ENCODE data around the gene NRG4. TPM values are rescaled to one million over a fixed set of nuclear protein-coding genes. Genes with fewer than 3 reads are reported as not detected.
"Not testable (repeated sequence)": the region's sequence is repeated elsewhere in the genome, so short reads cannot be mapped to it uniquely, and the experiment has no call there.

NRG4 gene
- total RNA-seq, 6 donors from 2014 or later = 0.54 to 4.4 (median 1.7) TPM; not detected in 2

DNA sequence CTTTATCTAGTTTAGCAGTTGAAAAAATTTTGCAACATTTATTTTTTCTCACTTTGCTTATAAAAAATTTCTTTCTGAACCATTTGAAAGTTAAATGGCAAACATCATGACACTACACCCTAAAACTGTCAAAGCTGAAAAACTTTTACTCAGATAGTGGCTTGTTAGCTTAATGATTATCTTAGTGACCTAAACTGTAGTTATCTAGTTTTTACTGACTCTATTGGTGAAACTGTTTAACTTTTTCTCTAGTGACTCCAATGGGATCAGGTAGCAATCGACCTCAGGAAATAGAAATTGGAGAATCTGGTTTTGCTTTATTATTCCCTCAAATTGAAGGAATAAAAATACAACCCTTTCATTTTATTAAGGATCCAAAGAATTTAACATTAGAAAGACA is 95.2 kb downstream of the NRG4 start:
- DNase-seq = no peak

DNA sequence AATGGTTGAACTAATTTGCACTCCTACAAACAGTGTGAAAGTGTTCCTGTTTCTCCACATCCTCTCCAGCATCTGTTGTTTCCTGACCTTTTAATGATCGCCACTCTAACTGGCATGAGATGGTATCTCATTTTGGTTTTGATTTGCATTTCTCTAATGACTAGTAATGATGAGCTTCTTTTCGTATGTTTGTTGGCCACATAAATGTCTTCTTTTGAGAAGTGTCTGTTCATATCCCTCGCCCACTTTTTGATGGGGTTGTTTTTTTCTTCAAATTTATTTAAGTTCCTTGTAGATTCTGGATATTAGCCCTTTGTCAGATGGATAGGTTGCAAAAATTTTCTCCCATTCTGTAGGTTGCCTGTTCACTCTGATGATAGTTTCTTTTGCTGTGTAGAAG is 101.9 kb downstream of the NRG4 start:
- not testable (repeated sequence) for DNase-seq; H3K27ac ChIP-seq; H3K4me1 ChIP-seq; H3K9me3 ChIP-seq; H3K27me3 ChIP-seq; ATAC-seq (ENCODE audit: low FRiP score in 2 of 2); H3K4me3 ChIP-seq
- H3K36me3 ChIP-seq = peaks cover 0 to 37% (median 10%) of the 10 kb centered on the region in 4 donors
- WGBS, 2 donors = 82 to 94% methylated on average over 3 of the region's 3 CpGs

More for the DNA sequence above, 95.2 kb downstream of the NRG4 start:
- Histone ChIP-seq H3K9me3 (no peaks in the 10 kb centered on the region), H3K4me1 (peaks cover 0 to 4% (median 1%) of the 10 kb centered on the region in 4 donors), H3K27me3 (no peaks in the 10 kb centered on the region), H3K4me3 (no peak overlapping the region), H3K36me3 (peaks cover 0 to 64% (median 13%) of the 10 kb centered on the region in 4 donors), H3K27ac (no peak overlapping the region)
- ATAC-seq (ENCODE audit: low FRiP score in 2 of 2) = no peak
- TF ChIP-seq, protein P1, sequence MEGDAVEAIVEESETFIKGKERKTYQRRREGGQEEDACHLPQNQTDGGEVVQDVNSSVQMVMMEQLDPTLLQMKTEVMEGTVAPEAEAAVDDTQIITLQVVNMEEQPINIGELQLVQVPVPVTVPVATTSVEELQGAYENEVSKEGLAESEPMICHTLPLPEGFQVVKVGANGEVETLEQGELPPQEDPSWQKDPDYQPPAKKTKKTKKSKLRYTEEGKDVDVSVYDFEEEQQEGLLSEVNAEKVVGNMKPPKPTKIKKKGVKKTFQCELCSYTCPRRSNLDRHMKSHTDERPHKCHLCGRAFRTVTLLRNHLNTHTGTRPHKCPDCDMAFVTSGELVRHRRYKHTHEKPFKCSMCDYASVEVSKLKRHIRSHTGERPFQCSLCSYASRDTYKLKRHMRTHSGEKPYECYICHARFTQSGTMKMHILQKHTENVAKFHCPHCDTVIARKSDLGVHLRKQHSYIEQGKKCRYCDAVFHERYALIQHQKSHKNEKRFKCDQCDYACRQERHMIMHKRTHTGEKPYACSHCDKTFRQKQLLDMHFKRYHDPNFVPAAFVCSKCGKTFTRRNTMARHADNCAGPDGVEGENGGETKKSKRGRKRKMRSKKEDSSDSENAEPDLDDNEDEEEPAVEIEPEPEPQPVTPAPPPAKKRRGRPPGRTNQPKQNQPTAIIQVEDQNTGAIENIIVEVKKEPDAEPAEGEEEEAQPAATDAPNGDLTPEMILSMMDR (IDR thresholded peaks at IDR 0.05) = no peak
- no peak for TF ChIP-seq POLR2AphosphoS5 (IDR thresholded peaks at IDR 0.05)
- TF ChIP-seq EP300 (IDR thresholded peaks at IDR 0.05) = no peak
- TF ChIP-seq POLR2A (IDR thresholded peaks at IDR 0.05) = no peak
- WGBS, 2 donors = 90 to 100% methylated on average over 1 of the region's 1 CpG

DNA sequence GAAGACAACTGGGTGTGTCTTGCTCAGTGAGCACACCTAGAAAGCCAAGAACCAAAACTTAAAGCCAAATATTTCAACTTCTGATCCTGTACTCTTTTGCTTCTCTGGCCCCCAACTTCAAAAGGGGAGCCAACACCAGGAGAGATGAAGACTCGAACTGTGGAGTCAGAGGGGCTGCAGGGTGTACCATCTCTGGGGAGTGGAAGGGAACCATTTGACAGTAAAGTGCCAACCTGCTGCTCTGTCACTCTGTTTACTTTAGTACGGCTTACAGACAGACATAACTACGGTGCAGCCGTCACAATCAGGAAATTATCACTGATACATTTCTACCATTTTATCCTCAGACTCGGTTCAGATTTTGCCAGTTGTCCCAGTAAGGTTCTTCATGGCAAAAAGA is 107.0 kb downstream of the NRG4 start:
- ATAC-seq (ENCODE audit: low FRiP score in 2 of 2) (no peak), DNase-seq (no peak)
- Histone ChIP-seq H3K4me3 (no peak overlapping the region), H3K27ac (no peak overlapping the region), H3K9me3 (no peaks in the 10 kb centered on the region), H3K27me3 (no peaks in the 10 kb centered on the region), H3K4me1 (peaks cover 0 to 17% (median 14%) of the 10 kb centered on the region in 4 donors), H3K36me3 (peaks cover 0 to 17% (median 1%) of the 10 kb centered on the region in 4 donors)
- no peak for TF ChIP-seq EP300 (IDR thresholded peaks at IDR 0.05)
- TF ChIP-seq POLR2A (IDR thresholded peaks at IDR 0.05) = no peak
- no peak for TF ChIP-seq POLR2AphosphoS5 (IDR thresholded peaks at IDR 0.05)
- TF ChIP-seq, protein P1 (IDR thresholded peaks at IDR 0.05) = no peak
- WGBS, 2 donors = 80 to 85% methylated on average over 5 of the region's 5 CpGs

DNA sequence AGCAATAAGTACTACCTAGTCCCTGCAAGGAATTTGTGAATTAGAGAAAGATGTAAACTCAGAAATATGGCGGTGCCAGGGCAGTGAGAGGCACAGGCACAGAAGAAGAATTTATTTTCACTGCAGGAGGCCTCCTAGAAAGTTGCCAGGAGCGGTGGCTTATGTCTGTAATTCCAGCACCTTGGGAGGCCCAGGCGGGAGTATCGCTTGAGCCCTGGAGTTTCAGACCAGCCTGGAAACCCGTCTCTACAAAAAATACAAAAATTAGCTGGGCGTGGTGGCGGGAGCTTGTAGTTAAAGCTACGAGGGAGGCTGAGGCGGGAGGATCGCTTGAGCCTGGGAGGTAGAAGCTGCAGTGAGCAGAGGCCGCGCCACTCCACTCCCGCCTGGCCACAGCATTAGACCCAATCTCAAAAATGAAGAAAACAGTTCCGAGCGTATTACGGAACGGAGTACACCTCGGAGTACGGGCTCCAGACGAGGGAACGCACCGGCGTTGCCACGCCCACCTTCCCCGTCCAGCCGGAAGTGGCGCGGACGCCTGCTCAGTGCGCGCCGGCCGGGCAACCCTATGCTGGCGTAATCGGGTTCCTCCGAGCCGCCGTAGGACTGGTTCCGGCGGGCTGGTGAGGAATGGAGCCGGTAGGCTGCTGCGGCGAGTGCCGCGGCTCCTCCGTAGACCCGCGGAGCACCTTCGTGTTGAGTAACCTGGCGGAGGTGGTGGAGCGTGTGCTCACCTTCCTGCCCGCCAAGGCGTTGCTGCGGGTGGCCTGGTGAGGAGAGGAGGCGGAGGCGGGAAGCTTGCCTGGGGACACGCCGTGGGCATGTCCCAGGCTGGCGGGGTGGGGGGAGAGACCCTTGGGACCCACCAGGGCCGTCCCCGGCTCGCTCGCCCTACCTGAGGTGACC is 108.6 kb downstream of the NRG4 start, which contains the start of gene FBXO22:
Gene FBXO22 (plus strand): TSS at position 548 of the 909 bp plus-strand sequence. CDS start 86 bp downstream, at position 634.
- peaks cover 0 to 17% (median 14%) of the 10 kb centered on the region in 4 donors for H3K4me1 ChIP-seq
- DNase-seq (peak; percentile 95 to 98), ATAC-seq (ENCODE audit: low FRiP score in 2 of 2) (peak; percentile 100)
- TF ChIP-seq POLR2A (IDR thresholded peaks at IDR 0.05) (peak in 3 of 4 donors; percentile 42 to 83 (median 55)), EP300 (IDR thresholded peaks at IDR 0.05) (peak in 1 of 4 donors; percentile 44), POLR2AphosphoS5 (IDR thresholded peaks at IDR 0.05) (peak; percentile 92)
- TF ChIP-seq, protein P1 (IDR thresholded peaks at IDR 0.05) = peak in 2 of 6 experiments; percentile 5 to 21
- no peaks in the 10 kb centered on the region for H3K9me3 ChIP-seq
- H3K4me3 ChIP-seq = peak within 1 kb of the TSS; percentile 69 to 96 (median 74)
- H3K27me3 ChIP-seq = no peaks in the 10 kb centered on the region
- H3K27ac ChIP-seq = peak within 1 kb of the TSS; percentile 72 to 89 (median 80)
- peaks cover 0 to 9% (median 1%) of the 10 kb centered on the region in 4 donors for H3K36me3 ChIP-seq
- 4 to 56% methylated on average over 2 to 37 of the region's 63 CpGs for WGBS, 2 donors

DNA sequence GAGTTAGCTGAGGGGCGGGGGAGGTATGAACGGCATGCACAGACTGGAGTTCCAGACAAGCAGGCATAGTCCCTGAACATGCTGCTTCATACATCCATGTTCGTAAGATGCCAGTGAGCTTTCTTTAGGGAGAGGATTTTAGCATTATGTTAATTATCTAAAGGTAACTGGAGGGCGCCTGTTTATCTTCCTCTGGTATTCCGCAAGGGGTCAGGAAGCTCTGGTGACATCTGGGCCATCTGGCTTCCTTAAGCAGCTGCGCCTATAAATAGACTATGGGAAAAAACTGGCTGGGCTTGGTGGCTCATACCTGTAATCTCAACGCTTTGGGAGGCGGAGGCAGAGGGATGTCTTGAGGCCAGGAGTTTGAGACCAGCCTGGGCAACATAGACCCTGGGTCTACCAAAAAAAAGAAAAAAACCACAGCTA is 110.1 kb downstream of the NRG4 start:
- H3K4me3 ChIP-seq = no peak overlapping the region
- H3K4me1 ChIP-seq = peaks cover 0 to 17% (median 14%) of the 10 kb centered on the region in 4 donors
- TF ChIP-seq, protein P1 (IDR thresholded peaks at IDR 0.05) = no peak
- TF ChIP-seq POLR2A (IDR thresholded peaks at IDR 0.05) = no peak
- TF ChIP-seq POLR2AphosphoS5 (IDR thresholded peaks at IDR 0.05) = no peak
- TF ChIP-seq EP300 (IDR thresholded peaks at IDR 0.05) = no peak
- WGBS, 2 donors = 42 to 61% methylated on average over 8 of the region's 8 CpGs
- peaks cover 0 to 15% (median 1%) of the 10 kb centered on the region in 4 donors for H3K36me3 ChIP-seq
- H3K27ac ChIP-seq = no peak overlapping the region
- H3K27me3 ChIP-seq = no peaks in the 10 kb centered on the region
- no peaks in the 10 kb centered on the region for H3K9me3 ChIP-seq
- DNase-seq = no peak
- ATAC-seq (ENCODE audit: low FRiP score in 2 of 2) = no peak

All from upper lobe of left lung (tissue), 6 donors.